ENCODE results near the gene HSPB6.
"Not testable (repeated sequence)": the region's sequence is repeated elsewhere in the genome, so short reads cannot be mapped to it uniquely, and the experiment has no call there.

HSPB6 gene

DNA sequence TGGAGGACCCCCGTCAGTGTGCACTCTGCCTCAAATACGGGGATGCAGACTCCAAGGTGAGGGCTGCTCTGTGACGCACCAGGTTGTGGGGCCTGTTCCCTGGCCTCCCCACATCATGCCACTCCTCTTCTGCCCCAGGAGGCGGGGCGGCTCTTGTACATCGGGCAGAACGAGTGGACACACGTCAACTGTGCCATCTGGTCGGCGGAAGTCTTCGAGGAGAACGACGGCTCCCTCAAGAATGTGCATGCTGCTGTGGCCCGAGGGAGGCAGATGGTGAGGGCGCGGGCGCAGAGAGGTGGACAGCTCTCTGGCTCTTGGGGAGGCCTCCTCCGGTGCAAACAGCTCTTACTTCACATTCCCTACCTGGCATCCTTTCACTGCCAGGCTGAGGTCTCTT, 27.8 kb downstream of the HSPB6 start:
- DNase-seq = no peak

DNA sequence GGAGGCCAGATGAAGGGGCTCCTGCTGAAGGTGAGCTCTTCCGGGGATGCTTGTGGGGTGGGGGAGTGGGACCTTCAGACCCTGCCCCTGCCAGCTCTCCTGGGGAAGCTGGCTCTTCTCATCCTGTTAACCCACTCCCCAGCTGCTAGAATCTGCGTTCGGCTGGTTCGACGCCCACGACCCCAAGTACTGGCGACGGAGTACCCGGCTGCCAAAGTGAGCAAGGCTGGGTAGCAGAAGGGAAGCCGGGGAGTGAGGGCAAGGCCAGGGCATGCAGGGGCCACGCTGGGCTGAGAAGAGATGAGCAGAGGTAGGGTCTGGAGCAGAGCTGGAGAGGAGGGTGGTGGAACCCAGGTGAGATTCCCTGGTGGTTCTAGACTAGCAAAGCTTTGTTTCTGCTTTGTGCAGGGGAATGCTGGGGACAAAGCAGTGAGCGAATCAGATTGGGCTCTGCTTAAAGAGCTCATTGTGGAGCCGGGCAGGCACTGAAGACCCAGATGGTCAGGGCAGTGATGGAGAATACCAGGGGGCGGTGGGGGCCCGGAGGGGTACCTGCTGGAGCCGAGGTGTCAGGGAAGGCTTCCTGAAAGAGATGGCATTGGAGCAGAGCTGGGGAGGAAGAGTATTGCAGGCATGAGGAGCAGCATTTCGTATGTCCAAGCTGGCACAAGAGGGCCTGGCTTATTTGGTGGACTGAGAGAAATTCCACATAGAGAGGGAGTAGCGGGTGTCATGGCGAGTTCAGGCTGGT, 28.7 kb downstream of the HSPB6 start:
- no peak for DNase-seq

- DNase-seq = no peak
Observed at GRCh38 chr19:35727053-35727955, 29.5 kb downstream of the HSPB6 start.

DNA sequence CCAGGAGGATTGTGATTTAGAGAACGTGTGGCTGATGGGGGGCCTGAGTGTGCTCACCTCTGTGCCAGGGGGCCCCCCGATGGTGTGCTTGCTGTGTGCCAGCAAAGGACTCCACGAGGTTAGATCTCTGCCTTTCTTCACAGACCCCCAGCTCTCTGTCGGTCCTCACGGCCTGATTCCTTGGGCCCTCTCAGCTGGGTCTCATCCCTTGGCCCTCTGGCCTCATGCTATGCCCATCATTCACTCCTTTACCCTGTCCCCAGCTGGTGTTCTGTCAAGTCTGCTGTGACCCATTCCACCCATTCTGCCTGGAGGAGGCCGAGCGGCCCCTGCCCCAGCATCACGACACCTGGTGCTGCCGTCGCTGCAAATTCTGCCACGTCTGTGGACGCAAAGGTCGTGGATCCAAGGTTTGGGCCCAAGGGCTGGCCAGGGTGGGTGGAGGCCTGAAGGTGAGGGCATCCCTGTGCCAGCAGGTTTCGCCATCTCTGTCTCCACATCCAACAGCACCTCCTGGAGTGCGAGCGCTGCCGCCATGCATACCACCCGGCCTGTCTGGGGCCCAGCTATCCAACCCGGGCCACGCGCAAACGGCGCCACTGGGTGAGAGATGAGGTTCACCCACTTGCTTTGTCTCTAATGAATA, 31.5 kb downstream of the HSPB6 start:
- no peak for DNase-seq

GRCh38 chr19:35724560-35724959, 32.3 kb downstream of the HSPB6 start:
- no peak for DNase-seq

DNA sequence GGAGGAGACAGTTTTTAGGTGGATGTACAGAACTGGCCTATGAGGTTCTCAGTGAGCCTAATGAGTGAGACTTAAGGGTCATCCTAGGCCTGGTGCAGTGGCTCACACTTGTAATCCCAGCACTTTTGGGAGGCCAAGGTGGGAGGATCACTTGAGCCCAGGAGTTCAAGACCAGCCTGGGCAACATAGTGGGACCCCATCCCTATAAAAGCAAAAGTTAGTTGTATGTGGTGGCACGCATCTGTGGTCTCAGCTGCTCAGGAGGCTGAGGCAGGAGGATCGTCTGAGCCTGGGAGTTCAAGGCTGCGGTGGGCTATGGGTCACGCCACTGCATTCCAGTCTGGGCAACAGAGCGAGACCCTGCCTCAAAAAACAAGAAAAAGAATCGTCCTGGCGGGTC, 32.7 kb downstream of the HSPB6 start:
- DNase-seq = not testable (repeated sequence)

DNA sequence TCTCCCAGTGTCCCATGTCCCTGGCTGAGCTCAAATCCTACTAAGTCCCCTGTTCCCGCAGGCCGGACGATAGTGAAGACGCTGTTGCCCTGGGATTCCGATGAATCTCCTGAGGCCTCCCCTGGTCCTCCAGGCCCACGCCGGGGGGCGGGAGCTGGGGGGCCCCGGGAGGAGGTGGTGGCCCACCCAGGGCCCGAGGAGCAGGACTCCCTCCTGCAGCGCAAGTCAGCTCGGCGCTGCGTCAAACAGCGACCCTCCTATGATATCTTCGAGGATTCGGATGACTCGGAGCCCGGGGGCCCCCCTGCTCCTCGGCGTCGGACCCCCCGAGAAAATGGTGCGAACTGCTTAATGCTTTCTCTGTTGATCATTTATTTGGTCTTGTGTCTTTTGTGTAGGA, 33.2 kb downstream of the HSPB6 start:
- no peak for DNase-seq

- no peak for DNase-seq
Observed at GRCh38 chr19:35722897-35723296, 33.9 kb downstream of the HSPB6 start.

GRCh38 chr19:35722461-35722860, 34.4 kb downstream of the HSPB6 start:
- DNase-seq = no peak

GRCh38 chr19:35721374-35721773, 35.5 kb downstream of the HSPB6 start:
- no peak for DNase-seq

DNA sequence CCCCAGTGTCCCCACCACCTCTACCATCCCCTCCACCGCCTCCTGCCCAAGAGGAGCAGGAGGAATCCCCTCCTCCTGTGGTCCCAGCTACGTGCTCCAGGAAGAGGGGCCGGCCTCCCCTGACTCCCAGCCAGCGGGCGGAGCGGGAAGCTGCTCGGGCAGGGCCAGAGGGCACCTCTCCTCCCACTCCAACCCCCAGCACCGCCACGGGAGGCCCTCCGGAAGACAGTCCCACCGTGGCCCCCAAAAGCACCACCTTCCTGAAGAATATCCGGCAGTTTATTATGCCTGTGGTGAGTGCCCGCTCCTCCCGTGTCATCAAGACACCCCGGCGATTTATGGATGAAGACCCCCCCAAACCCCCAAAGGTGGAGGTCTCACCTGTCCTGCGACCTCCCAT, 36.2 kb downstream of the HSPB6 start:
- no peak for DNase-seq

DNA sequence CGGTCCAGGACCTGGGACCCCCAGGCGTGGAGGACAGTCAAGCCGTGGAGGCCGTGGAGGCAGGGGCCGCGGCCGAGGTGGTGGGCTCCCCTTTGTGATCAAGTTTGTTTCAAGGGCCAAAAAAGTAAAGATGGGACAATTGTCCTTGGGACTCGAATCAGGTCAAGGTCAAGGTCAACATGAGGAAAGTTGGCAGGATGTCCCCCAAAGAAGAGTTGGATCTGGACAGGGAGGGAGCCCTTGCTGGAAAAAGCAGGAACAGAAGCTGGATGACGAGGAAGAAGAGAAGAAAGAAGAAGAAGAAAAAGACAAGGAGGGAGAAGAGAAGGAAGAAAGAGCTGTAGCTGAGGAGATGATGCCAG, 36.7 kb downstream of the HSPB6 start:
- DNase-seq = no peak

DNA sequence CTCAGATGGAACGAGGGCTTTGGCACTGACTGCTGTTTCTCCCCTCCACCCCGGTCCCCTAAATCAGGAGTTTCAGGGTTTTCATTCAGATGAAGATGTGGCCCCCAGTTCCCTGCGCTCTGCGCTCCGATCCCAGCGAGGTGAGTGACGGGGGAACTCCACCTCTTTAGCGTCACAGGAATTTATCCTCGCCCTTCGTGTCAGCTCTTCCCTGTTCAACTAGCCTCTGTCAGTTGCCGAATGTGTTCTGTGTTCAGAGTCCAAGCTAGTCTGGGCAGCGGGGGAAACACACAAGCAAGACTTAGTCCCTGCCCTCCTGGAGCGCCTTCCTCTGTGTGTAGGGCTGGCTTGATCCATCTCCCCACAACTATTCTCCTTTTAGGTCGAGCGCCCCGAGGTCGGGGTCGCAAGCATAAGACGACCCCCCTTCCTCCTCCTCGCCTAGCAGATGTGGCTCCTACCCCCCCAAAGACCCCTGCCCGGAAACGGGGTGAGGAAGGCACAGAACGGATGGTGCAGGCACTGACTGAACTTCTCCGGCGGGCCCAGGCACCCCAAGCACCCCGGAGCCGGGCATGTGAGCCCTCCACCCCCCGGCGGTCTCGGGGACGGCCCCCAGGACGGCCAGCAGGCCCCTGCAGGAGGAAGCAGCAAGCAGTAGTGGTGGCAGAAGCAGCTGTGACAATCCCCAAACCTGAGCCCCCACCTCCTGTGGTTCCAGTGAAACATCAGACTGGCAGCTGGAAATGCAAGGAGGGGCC, 37.2 kb downstream of the HSPB6 start:
- no peak for DNase-seq

GRCh38 chr19:35718345-35719041, 38.3 kb downstream of the HSPB6 start:
- no peak for DNase-seq

GRCh38 chr19:35717665-35718344, 39.0 kb downstream of the HSPB6 start, which contains the start of gene KMT2B:
Gene KMT2B, plus strand, starts transcription at chr19:35718003. Its CDS starts 16 bp downstream, at chr19:35718019.
- no peak for DNase-seq

DNA sequence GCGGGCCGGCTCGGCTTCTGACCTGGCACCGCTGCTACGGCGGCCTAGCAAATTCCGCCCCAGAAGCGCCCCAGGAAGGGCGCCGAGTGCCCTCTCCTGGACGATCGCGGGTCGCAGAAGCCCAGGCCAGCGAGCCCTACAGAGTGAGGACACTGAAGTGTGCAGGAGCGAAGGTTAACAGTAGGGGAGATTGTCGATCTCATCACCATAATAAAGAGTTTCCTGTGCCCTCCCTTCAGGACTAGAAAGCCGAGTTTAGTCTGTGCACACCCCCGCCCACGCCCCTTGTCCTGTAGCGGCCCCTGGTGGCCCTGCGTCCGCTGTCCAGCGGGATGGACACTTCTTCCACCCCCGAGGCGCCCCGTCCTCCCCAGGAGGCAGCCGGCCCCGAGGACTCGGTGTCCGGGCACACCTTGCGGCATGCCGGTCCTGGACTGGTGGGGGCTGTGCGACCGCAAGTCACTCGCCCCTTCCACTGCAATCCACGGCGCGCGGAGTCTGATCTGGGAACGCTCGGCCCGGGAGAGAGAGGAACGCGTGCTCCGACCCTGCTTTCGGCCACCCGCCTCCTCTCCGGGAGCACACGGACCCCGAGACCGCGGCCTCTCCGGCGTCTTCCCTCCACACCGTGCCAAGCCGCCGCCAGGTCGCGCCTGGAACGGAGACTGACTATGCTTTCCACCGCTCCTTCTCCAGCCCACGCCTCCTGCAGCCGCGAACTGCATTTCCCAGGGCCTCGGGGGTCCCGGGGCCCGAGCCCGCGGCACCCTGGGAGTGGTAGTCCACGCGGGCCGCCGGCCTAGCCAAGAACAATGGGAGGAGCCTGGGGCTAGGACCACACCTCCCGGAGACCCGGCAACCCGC, 39.8 kb downstream of the HSPB6 start:
- peak; percentile 94 for DNase-seq

GRCh38 chr19:35715981-35716800, 40.6 kb downstream of the HSPB6 start:
- DNase-seq = no peak

DNA sequence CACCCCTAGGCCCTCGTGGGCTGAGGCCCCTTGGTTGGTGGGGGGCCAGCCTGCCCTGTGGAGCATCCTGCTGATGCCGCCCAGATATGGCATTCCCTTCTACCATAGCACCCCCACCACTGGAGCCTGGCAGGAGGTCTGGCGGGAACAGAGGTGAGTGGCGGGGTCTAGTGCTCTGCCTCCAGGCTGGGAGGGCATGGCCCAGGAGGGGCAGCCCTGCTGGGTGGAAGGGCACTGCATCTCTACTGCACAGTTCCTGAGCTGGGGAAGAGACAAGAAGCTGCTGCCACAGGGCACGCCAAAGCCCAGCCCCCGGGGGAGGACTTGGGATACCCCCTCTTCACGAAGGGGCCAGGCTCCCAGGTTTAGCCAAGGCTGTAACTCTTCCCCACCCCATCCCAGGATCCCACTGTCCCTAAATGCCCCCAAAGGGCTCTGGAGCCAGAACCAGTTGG, 41.4 kb downstream of the HSPB6 start:
- DNase-seq = no peak

DNA sequence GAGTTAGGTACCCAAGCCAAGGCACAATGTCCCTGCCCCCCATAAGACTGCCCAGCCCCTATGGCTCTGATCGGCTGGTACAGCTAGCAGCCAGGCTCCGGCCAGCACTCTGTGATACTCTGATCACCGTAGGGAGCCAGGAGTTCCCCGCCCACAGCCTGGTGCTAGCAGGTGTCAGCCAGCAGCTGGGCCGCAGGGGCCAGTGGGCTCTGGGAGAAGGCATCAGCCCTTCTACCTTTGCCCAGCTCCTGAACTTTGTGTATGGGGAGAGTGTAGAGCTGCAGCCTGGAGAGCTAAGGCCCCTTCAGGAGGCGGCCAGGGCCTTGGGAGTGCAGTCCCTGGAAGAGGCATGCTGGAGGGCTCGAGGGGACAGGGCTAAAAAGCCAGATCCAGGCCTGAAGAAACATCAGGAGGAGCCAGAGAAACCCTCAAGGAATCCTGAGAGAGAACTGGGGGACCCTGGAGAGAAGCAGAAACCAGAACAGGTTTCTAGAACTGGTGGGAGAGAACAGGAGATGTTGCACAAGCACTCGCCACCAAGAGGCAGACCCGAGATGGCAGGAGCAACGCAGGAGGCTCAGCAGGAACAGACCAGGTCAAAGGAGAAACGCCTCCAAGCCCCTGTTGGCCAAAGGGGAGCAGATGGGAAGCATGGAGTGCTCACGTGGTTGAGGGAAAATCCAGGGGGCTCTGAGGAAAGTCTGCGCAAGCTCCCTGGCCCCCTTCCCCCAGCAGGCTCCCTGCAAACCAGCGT, 42.1 kb downstream of the HSPB6 start:
- DNase-seq = no peak
